Thoracic aorta (tissue), 2 donors: Measurements from ENCODE around the gene ANAPC2. TPM values are rescaled to one million over a fixed set of nuclear protein-coding genes. Genes with fewer than 3 reads are reported as not detected.

Experiments
- ATAC-seq: fragments of 150-250 bp; one replicate; pipeline ENCODE4 v1.8.0; 2017; ENCODE audit warnings: low read depth; ENCODE audit not compliant: insufficient number of reproducible peaks, low FRiP score
- DNase-seq: peaks from one replicate; pipeline ENCODE4 v3.0.0-alpha.2; 2020; ENCODE audit warnings: low spot score
- H3K27ac ChIP-seq, 2 donors: fragments of 200-600 bp; sonication (generic); 1 replicate in 1 of 2; 2 replicates in 1 of 2; pipeline ENCODE4 v1.5.1; 2016; ENCODE audit warnings: mild to moderate bottlenecking in 2 of 2, moderate library complexity in 2 of 2
- H3K27me3 ChIP-seq: fragments of 200-600 bp; sonication (generic); replicated peaks from 2 replicates; pipeline ENCODE4 v1.6.0; 2016; ENCODE audit warnings: mild to moderate bottlenecking; ENCODE audit not compliant: insufficient read depth
- H3K36me3 ChIP-seq: fragments of 200-600 bp; sonication (generic); one replicate; pipeline ENCODE4 v1.5.1; 2016
- H3K4me1 ChIP-seq, 2 donors: fragments of 200-600 bp; sonication (generic); 1 replicate in 1 of 2; 2 replicates in 1 of 2; pipeline versions ENCODE4 v1.5.1 to v1.6.0; 2016; ENCODE audit warnings: low read depth in 2 of 2, mild to moderate bottlenecking in 1 of 2; ENCODE audit not compliant: control insufficient read depth in 1 of 2
- H3K4me3 ChIP-seq: fragments of 200-600 bp; sonication (generic); 2 replicates; pipeline ENCODE4 v1.5.1; 2016; ENCODE audit warnings: mild to moderate bottlenecking
- H3K9me3 ChIP-seq: fragments of 200-600 bp; sonication (generic); 2 replicates; pipeline ENCODE4 v1.5.1; 2016
- total RNA-seq, 2 donors: library from RNA; depleted of rRNA; stranded (reverse); fragments of >200 nt; gene quantifications; one replicate each; pipeline versions ENCODE4 v1.1.0 to v1.2.3, GENCODE V29; 2016
- TF ChIP-seq, protein P1 (sequence below): fragments of 200-600 bp; sonication (generic); IDR thresholded peaks from one replicate; pipeline ENCODE4 v1.5.1; 2019; ENCODE audit warnings: antibody characterized with exemption

The ANAPC2 gene
- total RNA-seq, 2 donors from 2014 or later: 25.2 to 43.0 TPM

DNA sequence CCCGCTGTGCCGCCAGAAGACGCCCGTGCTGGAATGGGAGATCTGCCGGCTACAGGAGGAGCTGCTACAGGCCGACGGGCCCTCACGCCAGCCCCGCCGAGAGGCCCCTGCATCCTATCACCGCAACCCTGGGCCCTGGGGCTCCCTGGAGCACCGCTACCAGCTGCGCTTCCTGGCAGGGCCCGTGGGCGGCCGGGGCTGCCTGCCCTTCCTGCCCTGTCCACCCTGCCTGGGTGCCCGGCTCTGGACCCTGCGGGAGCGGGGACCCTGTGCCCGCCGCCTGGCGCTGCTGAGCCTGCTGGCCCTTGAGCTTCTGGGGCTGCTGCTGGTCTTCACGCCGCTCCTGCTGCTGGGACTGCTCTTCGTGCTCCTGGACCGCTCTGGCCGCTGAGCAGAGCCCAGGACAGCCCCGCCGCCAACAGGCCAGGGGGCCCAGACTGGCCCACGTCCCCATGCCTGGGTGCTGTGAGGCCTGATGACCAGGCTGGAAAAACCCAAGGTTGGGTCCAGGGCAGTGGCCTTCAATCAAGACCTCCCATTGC is 29.9 kb upstream of the ANAPC2 start:
- ATAC-seq (no peak), DNase-seq (no peak)
- Histone ChIP-seq H3K27me3 (no peaks in the 10 kb centered on the region), H3K9me3 (no peaks in the 10 kb centered on the region), H3K27ac (no peak overlapping the region), H3K36me3 (no peaks in the 10 kb centered on the region), H3K4me3 (no peak overlapping the region), H3K4me1 (peaks cover 7 to 13% of the 10 kb centered on the region in 2 donors)
- TF ChIP-seq, protein P1, sequence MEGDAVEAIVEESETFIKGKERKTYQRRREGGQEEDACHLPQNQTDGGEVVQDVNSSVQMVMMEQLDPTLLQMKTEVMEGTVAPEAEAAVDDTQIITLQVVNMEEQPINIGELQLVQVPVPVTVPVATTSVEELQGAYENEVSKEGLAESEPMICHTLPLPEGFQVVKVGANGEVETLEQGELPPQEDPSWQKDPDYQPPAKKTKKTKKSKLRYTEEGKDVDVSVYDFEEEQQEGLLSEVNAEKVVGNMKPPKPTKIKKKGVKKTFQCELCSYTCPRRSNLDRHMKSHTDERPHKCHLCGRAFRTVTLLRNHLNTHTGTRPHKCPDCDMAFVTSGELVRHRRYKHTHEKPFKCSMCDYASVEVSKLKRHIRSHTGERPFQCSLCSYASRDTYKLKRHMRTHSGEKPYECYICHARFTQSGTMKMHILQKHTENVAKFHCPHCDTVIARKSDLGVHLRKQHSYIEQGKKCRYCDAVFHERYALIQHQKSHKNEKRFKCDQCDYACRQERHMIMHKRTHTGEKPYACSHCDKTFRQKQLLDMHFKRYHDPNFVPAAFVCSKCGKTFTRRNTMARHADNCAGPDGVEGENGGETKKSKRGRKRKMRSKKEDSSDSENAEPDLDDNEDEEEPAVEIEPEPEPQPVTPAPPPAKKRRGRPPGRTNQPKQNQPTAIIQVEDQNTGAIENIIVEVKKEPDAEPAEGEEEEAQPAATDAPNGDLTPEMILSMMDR: no peak

DNA sequence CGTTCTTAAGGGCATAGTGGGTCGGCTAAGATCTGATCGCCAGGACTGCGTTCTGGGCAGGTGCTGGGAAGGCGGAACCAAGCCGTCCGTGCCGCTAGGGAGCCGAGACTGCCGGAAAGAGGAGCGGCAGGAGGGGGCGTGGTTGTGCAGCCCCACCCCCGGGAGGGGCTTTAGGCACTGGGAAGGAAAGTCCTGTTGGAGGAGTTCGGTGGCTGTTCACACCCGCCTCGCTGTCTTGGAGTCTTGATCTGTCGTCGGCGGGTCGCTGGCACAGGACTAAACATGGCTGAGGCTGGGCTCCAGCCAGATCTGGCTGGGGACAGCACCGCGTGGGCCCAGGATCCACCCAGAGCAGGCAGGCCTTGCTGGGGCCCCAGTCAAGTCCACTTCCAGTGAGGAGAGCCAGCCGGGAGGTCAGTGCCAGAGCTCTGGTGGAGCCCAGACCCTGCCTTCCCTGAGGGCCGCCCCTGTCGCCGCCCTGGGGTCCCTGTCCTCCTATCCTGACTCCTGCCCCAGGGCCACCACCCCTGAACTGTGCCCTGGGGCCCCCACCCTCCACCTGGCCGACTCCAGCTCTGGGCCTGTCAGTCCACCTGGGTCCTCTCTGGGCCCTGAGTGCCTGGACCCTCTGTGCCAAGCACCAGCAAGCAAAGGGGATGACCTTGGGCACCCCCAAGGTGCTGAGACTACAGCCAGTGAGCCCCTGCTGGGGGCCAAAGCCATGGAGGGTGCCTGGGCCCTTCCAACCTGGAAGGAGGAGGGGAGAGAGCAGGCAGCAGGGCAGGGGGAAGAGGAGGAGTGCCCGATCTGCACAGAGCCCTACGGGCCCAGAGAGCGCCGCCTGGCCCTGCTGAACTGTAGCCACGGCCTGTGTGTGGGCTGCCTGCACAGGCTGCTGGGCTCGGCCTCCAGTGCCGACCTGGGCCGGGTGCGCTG is 29.2 kb upstream of the ANAPC2 start:
- no peak for ATAC-seq
- DNase-seq: no peak
- Histone ChIP-seq H3K9me3 (no peaks in the 10 kb centered on the region), H3K27me3 (no peaks in the 10 kb centered on the region), H3K4me1 (peaks cover 3 to 7% of the 10 kb centered on the region in 2 donors), H3K27ac (no peak overlapping the region), H3K4me3 (no peak overlapping the region), H3K36me3 (no peaks in the 10 kb centered on the region)
- TF ChIP-seq, protein P1: no peak

GRCh38 chr9:137216188-137216965 is 28.0 kb upstream of the ANAPC2 start:
- Histone ChIP-seq H3K4me1 (no peaks in the 10 kb centered on the region), H3K9me3 (no peaks in the 10 kb centered on the region), H3K27me3 (no peaks in the 10 kb centered on the region), H3K36me3 (no peaks in the 10 kb centered on the region), H3K27ac (no peak overlapping the region), H3K4me3 (no peak overlapping the region)
- no peak for ATAC-seq
- TF ChIP-seq, protein P1: no peak
- DNase-seq: no peak

- Histone ChIP-seq H3K4me1 (no peaks in the 10 kb centered on the region), H3K27ac (no peak overlapping the region)
Measured at GRCh38 chr9:137215196-137215986, 27.0 kb upstream of the ANAPC2 start.

More at GRCh38 chr9:137215196-137215986, 27.0 kb upstream of the ANAPC2 start:
- DNase-seq (no peak), ATAC-seq (no peak)
- Histone ChIP-seq H3K36me3 (no peaks in the 10 kb centered on the region), H3K27me3 (no peaks in the 10 kb centered on the region), H3K4me3 (no peak overlapping the region), H3K9me3 (no peaks in the 10 kb centered on the region)
- TF ChIP-seq, protein P1: no peak
